PC-3 (cell line): ENCODE results near the gene UGT1A7. TPM values are rescaled to one million over a fixed set of nuclear protein-coding genes. Genes with fewer than 3 reads are reported as not detected.

Experiments used
- ATAC-seq: fragments of 200-7000 bp; cut with Tn5 transposase; 2 replicates; pipeline ENCODE4 v1.9.1; 2020; ENCODE audit warnings: mild to moderate bottlenecking, moderate library complexity
- BruUV-seq: library from RNA; stranded (reverse); fragments of 400-500 nt; replicated peaks from 2 replicates; lab custom pipeline; 2021; lab: Mats Ljungman, UMichigan
- CTCF ChIA-PET: fragments of 300-600 bp; sonication (Branson Sonifier 250); formaldehyde crosslinking; loops from one replicate; lab custom pipeline; 2022; ENCODE audit warnings: antibody characterized with exemption; lab: Charles Lee
- POLR2A ChIA-PET: fragments of 300-600 bp; sonication (Branson Sonifier 250); formaldehyde crosslinking; loops from one replicate; lab custom pipeline; 2022; ENCODE audit warnings: antibody characterized with exemption; ENCODE audit not compliant: unreplicated experiment; lab: Charles Lee
- DNase-seq: peaks from one replicate; pipeline ENCODE4 v3.0.0-alpha.2; 2015
- H2AFZ ChIP-seq: fragments of 300-600 bp; sonication (generic); 2 replicates; pipeline ENCODE4 v1.6.0; 2016; ENCODE audit warnings: antibody characterized with exemption, low read length
- H3F3A ChIP-seq: fragments of 300-600 bp; sonication (generic); one replicate; pipeline ENCODE4 v1.6.0; 2017; ENCODE audit warnings: antibody characterized with exemption, low read length, control low read depth, mild to moderate bottlenecking; ENCODE audit not compliant: unreplicated experiment
- H3K27ac ChIP-seq: fragments of 300-600 bp; sonication (generic); 2 replicates; pipeline ENCODE4 v1.5.1; 2016; ENCODE audit warnings: mild to moderate bottlenecking, low read length
- H3K27me3 ChIP-seq: fragments of 300-600 bp; sonication (generic); 2 replicates; pipeline ENCODE4 v1.6.1; 2016; ENCODE audit warnings: low read length, mixed read lengths
- H3K36me3 ChIP-seq: fragments of 300-600 bp; sonication (generic); 2 replicates; pipeline ENCODE4 v1.6.1; 2016; ENCODE audit warnings: low read depth, mixed run types, low read length, mixed read lengths
- H3K4me1 ChIP-seq: fragments of 300-600 bp; sonication (generic); 2 replicates; pipeline ENCODE4 v1.5.1; 2016; ENCODE audit warnings: low read length; ENCODE audit not compliant: insufficient read depth
- H3K4me2 ChIP-seq: fragments of 300-600 bp; sonication (generic); 2 replicates; pipeline ENCODE4 v1.6.0; 2016; ENCODE audit warnings: low read length
- H3K4me3 ChIP-seq: fragments of 300-600 bp; sonication (generic); 2 replicates; pipeline ENCODE4 v1.5.1; 2016; ENCODE audit warnings: mild to moderate bottlenecking, low read length, mixed read lengths
- H3K79me2 ChIP-seq: fragments of 300-600 bp; sonication (generic); 2 replicates; pipeline ENCODE4 v1.6.1; 2017; ENCODE audit warnings: low read length, mixed read lengths
- H3K9ac ChIP-seq: fragments of 300-600 bp; sonication (generic); 2 replicates; pipeline ENCODE4 v1.6.0; 2016; ENCODE audit warnings: mild to moderate bottlenecking, low read length
- H3K9me2 ChIP-seq: fragments of 300-600 bp; sonication (generic); replicated peaks from 2 replicates; pipeline ENCODE4 v1.6.1; 2016; ENCODE audit warnings: mixed run types, low read length, mixed read lengths
- H3K9me3 ChIP-seq: fragments of 300-600 bp; sonication (generic); 2 replicates; pipeline ENCODE4 v1.6.1; 2016; ENCODE audit warnings: low read length, mixed read lengths
- H4K20me1 ChIP-seq: fragments of 300-600 bp; sonication (generic); 2 replicates; pipeline ENCODE4 v1.6.1; 2016; ENCODE audit warnings: low read length, mixed read lengths
- CTCF ChIP-seq: fragments of 300-600 bp; sonication (generic); conservative IDR thresholded peaks from 2 replicates; pipeline ENCODE4 v1.5.1; 2017; ENCODE audit warnings: antibody characterized with exemption, low read depth, mild to moderate bottlenecking, low read length
- EZH2 ChIP-seq: fragments of 300-600 bp; sonication (generic); IDR thresholded peaks from one replicate; pipeline ENCODE4 v1.6.1; 2017; ENCODE audit warnings: antibody characterized with exemption, mild to moderate bottlenecking, low read length; ENCODE audit not compliant: unreplicated experiment
- EZH2phosphoT487 ChIP-seq: fragments of 300-600 bp; sonication (generic); IDR thresholded peaks from 2 replicates; pipeline ENCODE4 v1.6.1; 2018; ENCODE audit warnings: mild to moderate bottlenecking, antibody characterized with exemption, low read length, borderline replicate concordance
- intact Hi-C: fragments of 100-400 bp; cut with micrococcal nuclease; formaldehyde crosslinking; loops from 2 replicates; pipeline ENCODE4 v1.9.0; 2023
- total RNA-seq: library from RNA; depleted of rRNA; stranded (reverse); fragments of >200 nt; gene quantifications from 2 replicates; pipeline ENCODE4 v1.2.3, GENCODE V29; 2014

UGT1A7 gene
- total RNA-seq, 1 experiment from 2014 or later: not detected

GRCh38 chr2:233799087-233799665 is 117.5 kb downstream of the UGT1A7 start:
- no peak for ATAC-seq
- BruUV-seq: no TSS peak
- Histone ChIP-seq H3K4me2 (no peak overlapping the region), H3K4me1 (peaks cover 5% of the 10 kb centered on the region; the same call in 1 of the 2 replicates), H3K9ac (no peak overlapping the region), H3K27ac (no peak overlapping the region), H3K4me3 (no peak overlapping the region), H3K27me3 (no peaks in the 10 kb centered on the region), H2AFZ (no peak overlapping the region), H3F3A (no peaks in the 10 kb centered on the region), H3K79me2 (no peaks in the 10 kb centered on the region), H4K20me1 (no peaks in the 10 kb centered on the region), H3K9me2 (no peaks in the 10 kb centered on the region), H3K36me3 (no peaks in the 10 kb centered on the region), H3K9me3 (no peaks in the 10 kb centered on the region)
- intact Hi-C loops: no loop called here
- no peak for TF ChIP-seq EZH2
- no peak for TF ChIP-seq EZH2phosphoT487
- TF ChIP-seq CTCF: no peak
- no peak for DNase-seq
- ChIA-PET CTCF (no interaction called here), POLR2A (no interaction called here)

- Histone ChIP-seq H3K79me2 (no peaks in the 10 kb centered on the region), H4K20me1 (no peaks in the 10 kb centered on the region), H3K4me3 (no peak overlapping the region), H3K36me3 (no peaks in the 10 kb centered on the region), H3K9me2 (no peaks in the 10 kb centered on the region), H3K4me2 (no peak overlapping the region), H3K9me3 (no peaks in the 10 kb centered on the region), H3K27me3 (no peaks in the 10 kb centered on the region), H3F3A (no peaks in the 10 kb centered on the region), H3K9ac (no peak overlapping the region), H3K27ac (no peak overlapping the region), H2AFZ (no peak overlapping the region), H3K4me1 (peaks cover 5% of the 10 kb centered on the region; the same call in 1 of the 2 replicates)
- DNase-seq: no peak
- CTCF ChIA-PET: no interaction called here
- intact Hi-C loops: no loop called here
- POLR2A ChIA-PET: no interaction called here
- TF ChIP-seq CTCF (no peak), EZH2 (no peak), EZH2phosphoT487 (no peak)
- no TSS peak for BruUV-seq
- no peak for ATAC-seq
These were observed 118.0 kb downstream of the UGT1A7 start for GRCh38 chr2:233799716-233800115.

GRCh38 chr2:233800208-233800607 is 118.5 kb downstream of the UGT1A7 start:
- Histone ChIP-seq H4K20me1 (no peaks in the 10 kb centered on the region), H3K9me2 (no peaks in the 10 kb centered on the region), H3K4me2 (no peak overlapping the region), H3K79me2 (no peaks in the 10 kb centered on the region), H3K27ac (no peak overlapping the region), H3K9me3 (no peaks in the 10 kb centered on the region), H3K36me3 (no peaks in the 10 kb centered on the region), H2AFZ (no peak overlapping the region), H3K9ac (no peak overlapping the region), H3F3A (no peaks in the 10 kb centered on the region), H3K4me3 (no peak overlapping the region), H3K4me1 (peaks cover 5% of the 10 kb centered on the region; the same call in 1 of the 2 replicates), H3K27me3 (no peaks in the 10 kb centered on the region)
- intact Hi-C loops: no loop called here
- no peak for DNase-seq
- BruUV-seq: no TSS peak
- CTCF ChIA-PET: no interaction called here
- POLR2A ChIA-PET: no interaction called here
- no peak for ATAC-seq
- TF ChIP-seq EZH2: no peak
- TF ChIP-seq CTCF: no peak
- no peak for TF ChIP-seq EZH2phosphoT487
